GM21367 (cell line): Measurements from ENCODE around the gene RSPH9.
"Not testable (repeated sequence)": the region's sequence is repeated elsewhere in the genome, so short reads cannot be mapped to it uniquely, and the experiment has no call there.

Experiments used
- ATAC-seq: cut with Tn5 transposase; IDR thresholded peaks from one replicate; pipeline ENCODE4 v1.9.1; 2021; ENCODE audit not compliant: unreplicated experiment

Gene RSPH9

GRCh38 chr6:43682724-43683429 lies 38.0 kb downstream of the RSPH9 start:
- ATAC-seq, result no peak

DNA sequence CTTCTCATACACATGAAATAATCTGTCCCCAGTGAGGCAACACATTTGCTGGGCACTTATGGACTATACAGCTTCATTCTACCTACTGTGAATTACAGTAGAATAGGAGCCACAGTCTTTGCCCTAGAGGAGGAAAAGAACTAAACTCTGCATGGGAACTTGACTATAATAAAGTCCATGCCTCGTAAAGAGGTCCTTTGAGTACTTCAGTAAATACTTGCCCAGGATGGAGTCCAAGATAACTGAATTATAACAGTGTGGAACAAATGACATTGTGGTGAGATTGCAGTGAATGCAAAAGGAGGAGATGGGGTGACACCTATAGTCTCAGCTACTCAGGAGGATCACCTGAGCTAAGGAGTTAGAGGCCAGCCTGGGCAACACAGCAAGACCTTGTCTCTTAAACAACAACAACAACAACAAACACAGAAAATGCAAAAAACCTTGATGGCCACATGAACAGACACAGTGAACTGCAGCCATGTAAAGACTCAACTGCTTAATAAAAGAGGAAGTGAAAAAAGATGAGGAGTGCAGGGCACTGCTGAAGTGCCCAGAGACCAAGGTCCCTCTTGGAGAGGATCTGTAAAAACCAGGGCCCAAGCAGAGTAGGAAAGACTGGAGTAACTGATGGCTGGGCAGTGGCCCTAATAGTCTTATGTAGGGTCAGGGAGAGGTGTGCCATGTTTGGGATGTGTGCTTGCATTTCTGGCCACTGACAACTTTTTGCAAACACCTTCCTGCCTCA lies 39.0 kb downstream of the RSPH9 start:
- ATAC-seq, result peak; percentile 59

DNA sequence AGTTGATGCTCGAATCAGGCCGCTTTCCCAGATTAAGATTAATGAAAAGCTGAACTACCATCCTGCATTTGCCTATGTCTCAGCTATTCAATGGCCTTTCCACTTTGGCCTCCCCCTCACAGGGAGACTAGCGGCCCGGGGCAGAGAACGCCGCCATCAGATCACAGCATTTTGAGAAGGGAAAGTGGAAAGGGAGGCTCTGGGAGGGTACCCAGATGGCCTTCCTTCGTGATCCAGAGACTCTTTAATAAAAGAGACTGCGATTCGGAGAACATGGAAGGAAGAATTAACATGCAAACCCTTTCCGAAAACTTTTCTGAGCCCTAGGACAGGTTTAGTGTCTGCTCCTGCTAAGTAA lies 42.2 kb downstream of the RSPH9 start:
- ATAC-seq, result no peak

DNA sequence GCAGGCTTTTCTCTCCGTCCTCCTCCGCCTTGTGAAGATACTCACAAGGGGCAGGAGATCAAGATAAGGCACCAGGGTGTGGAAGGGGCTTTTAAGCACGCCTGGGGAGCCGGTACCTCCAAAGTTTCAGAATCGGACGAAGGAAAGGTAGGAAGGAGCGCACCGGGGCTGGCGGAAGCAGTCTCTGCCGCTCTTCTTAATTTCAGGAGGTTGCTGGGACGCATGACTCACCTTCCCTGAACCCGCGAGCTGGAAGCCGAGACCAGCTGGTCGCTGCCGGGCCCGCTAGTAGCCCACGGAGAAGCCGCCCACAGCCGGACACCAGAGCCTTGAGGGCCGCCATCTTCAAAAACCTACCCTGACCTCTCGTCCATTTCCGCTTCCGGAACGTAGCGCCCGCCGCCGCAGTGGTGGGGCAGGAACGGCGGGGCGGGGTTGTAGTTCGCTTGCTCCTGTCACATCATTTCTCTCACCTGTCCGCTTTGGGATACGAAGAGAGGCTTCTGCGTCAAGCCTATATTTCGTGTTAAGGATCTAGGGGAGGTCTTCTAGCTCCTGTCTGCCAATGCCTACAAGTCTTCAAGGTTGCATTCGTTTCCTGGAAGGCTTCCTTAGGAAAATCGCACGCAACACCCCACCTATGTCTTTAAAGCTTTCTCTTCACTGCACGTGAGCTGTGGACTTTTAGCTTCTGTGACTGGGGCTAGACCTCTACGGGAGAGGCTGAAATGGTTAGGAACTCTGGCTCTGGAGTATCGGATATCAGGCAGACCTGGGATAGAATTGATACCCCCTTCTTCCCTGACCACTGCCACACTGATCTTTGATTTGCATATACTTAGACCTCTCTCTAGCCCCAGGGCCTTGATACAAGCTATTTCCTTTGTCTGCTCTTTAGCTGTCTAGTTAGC lies 42.9 kb downstream of the RSPH9 start, which contains the start of gene MRPS18A:
Gene MRPS18A, minus strand, starts transcription at position 355 of the 911 bp plus-strand sequence. Its CDS starts 12 bp downstream, at position 343.
- peak; percentile 69 for ATAC-seq

DNA sequence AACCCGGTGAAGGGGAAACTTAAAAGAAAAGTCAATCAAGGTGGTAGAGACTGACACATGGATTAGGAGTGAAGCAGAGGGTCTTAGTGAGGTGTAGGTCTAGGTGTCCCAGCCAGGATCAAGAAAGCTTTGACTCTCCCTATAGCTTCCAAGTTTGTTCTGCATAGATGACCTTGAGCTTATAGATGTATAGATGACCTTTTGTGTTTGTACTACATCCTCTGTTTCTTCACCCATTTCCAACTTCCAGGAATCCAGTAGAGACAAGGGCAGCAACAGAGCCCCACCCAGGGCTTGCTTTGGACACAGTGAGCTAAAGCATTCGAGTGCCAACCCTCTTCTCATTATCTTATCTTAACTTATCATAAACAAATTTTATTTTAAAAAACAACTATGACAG lies 44.6 kb downstream of the RSPH9 start:
- no peak for ATAC-seq

DNA sequence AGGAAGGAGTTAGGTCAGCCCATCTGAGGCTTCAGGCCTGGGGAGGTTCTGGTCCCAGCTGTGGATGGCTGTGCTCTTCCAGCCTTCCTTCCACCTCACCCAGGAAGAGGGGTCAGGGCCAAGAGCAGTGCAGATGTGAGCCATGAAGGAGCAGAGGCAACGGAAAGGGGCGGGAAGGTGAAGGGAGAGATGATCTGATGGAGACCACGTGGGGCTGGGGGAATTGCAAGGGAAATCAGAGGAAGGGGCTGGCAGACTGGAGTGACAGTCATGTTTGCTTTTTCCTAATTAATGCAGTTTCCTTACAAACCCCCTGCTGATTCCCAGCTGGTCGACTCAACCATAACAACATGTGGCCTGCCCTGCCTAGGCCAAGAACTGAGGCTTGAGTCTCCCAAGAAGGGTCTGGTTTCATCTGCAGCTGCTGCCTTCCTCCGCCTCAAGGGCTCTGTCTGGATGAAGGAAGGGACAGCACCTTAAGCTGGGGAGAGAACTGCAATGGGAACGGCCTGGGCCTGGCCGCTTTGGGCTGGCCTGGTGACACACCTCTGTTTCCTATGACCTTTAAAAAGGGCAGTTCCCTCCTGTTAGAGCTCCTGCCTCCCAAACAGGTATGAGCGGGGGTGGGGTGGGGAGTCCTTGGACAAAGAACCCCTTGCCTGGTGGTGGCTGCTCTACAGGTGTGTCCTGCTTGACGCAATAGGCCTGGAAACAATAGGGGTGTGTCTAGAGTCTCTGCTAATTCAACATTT lies 50.6 kb downstream of the RSPH9 start:
- ATAC-seq, result no peak

DNA sequence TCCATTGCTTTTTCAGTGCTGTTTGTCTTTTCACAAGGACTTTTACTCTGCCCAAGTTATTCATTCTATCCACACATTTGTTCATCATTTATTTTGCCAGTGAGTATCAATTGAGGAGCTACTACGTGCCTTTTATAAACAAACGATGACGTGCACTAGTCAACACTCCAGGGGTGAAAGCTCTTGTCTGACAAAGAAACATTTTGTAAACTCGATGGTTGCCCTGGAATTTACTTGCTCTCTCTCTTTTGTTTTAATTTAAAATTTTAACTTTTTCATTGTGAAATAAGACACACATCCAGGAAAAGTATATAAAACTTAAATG lies 51.1 kb downstream of the RSPH9 start:
- ATAC-seq, result no peak

DNA sequence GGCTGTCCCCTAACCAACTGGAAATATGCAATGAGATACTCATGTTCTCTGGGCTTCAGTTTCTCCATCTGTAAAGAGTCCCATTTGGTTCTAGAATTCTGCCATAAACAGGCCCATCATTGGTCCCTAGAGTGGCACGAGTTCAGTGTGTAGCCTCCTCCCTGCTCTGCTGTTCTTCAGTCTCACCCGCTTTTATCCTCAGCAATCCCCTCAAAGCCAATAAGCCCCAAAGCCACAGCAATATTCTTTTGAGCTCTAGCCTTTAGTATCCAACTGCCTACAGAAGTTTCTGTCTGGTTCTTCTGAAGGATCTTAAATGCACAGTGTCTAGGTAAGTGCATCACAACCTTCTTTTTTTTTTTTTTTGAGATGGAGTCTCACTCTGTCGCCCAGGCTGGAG lies 52.6 kb downstream of the RSPH9 start:
- ATAC-seq, result no peak

GRCh38 chr6:43698584-43699349 lies 53.9 kb downstream of the RSPH9 start:
- ATAC-seq, result no peak

- ATAC-seq, result no peak
Observed at GRCh38 chr6:43699564-43700186, 54.8 kb downstream of the RSPH9 start.

DNA sequence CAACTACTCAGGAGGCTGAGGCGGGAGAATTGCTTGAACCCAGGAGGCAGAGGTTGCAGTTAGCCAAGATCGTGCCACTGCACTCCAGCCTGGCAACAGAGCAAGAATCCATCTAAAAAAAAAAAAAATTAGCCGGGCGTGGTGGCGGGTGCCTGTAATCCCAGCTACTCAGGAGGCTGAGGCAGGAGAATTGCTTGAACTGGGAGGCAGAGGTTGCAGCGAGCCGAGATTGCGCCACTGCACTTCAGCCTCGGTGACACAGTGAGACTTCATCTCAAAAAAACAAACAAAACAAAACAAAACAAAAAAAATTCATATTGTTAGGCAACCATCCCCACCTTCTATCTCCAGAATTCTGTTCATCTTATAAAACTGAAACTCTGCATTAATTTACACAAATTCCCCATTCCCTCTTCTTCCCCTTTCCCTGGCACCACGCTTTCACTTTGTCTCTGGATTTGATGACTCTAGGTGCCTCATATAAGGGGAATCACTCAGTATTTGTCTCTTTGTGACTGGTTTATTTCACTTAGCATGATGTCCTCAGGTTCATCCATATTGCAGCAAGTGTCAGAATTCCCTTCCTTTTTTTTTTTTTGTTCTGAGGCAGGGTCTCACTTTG lies 56.2 kb downstream of the RSPH9 start:
- not testable (repeated sequence) for ATAC-seq

DNA sequence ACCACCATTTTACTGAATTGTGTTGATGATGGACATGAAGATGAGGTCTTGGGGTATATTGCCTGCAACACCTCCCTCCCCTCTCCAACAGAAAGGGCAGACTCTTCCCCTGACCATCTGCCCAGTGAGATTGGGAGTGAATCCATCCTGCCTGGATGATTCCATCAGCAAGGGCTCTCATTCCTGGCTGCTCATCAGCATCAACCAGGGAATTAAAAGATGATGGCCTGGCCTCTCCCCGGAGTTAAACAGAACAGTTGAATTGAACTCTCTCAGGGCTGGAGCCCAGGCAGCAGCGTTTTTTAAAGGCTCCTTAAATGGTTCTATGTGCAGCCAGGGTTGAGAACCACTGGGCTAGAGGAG lies 57.3 kb downstream of the RSPH9 start:
- no peak for ATAC-seq

GRCh38 chr6:43702534-43703440 lies 58.0 kb downstream of the RSPH9 start:
- peak; percentile 36 for ATAC-seq

GRCh38 chr6:43703512-43704429 lies 58.9 kb downstream of the RSPH9 start:
- ATAC-seq, result no peak

DNA sequence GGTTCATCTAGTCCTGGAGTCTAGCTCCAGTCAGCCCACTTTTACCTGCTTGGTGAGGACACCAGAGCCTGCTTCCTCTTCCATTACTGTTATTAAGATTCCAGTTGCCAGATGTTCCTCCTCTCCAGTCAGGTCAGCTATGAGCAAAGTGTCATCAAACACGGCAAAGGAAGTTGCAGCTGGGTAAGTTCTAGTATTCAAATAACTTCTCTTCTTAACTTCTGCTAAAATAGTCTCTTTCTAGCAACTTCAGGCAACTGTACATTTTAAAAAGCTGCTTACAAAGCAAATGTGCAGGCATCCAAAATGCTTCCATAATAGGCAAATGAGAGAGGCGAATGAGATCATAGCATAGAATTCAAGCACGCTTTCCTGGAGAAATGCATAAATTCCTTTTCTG lies 61.2 kb downstream of the RSPH9 start:
- no peak for ATAC-seq

DNA sequence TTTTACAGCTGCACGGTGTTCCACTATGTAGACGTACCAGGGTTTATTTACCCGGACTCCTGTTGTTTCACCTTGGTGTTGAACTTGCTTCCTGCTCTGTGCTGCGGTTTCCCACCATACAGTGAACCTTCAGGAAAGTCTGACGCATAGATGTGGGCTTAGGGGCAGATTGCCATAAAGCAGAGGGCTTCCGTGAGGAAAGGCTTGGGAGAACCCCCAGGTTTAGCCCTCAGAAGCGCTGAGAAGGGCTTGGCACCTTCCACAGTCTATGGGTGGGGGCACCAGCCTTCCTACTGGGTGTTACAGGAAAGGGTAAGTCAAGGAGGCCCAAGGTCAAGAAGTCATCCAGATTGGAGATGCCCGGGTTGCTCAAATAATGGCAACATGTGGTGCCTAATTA lies 62.0 kb downstream of the RSPH9 start:
- no peak for ATAC-seq

- no peak for ATAC-seq
Observed at GRCh38 chr6:43707269-43707668, 62.4 kb downstream of the RSPH9 start.
